HepG2 (cell line): ENCODE data around the gene HSD17B2. TPM values are rescaled to one million over a fixed set of nuclear protein-coding genes. Genes with fewer than 3 reads are reported as not detected.

ENCODE experiments used
- ATAC-seq: fragments of 200-7000 bp; cut with Tn5 transposase; 3 replicates; pipeline ENCODE4 v1.9.1; 2020; ENCODE audit warnings: mild to moderate bottlenecking, moderate library complexity
- BruUV-seq: library from RNA; stranded (reverse); fragments of 400-500 nt; replicated peaks from 2 replicates; lab custom pipeline; 2021; lab: Mats Ljungman, UMichigan
- CTCF ChIA-PET: fragments of 300-600 bp; formaldehyde crosslinking; extraction: SDS; loops from one replicate; lab custom pipeline; 2021; ENCODE audit warnings: low total read pairs, inconsistent platforms, low intra/inter-chr PET ratio; lab: Yijun Ruan, JAX
- POLR2A ChIA-PET: fragments of 350-600 bp; sonication (Branson Sonifier 250); formaldehyde crosslinking; loops from one replicate; lab custom pipeline; 2020; ENCODE audit warnings: antibody characterized with exemption, inconsistent platforms; lab: Yijun Ruan, JAX
- DNase-seq: peaks from one replicate; pipeline ENCODE4 v3.0.0-alpha.2; 2015; ENCODE audit warnings: low spot score
- FAIRE-seq: peaks from 3 replicates; lab custom pipeline; 2011; peaks lifted over from hg19 to GRCh38; lab: Jason Lieb, UNC
- H2AFZ ChIP-seq: one replicate; pipeline ENCODE4 v1.6.1; 2011; ENCODE audit warnings: low read length, inconsistent platforms
- H3K27ac ChIP-seq: fragments of 300-600 bp; 3 replicates; pipeline ENCODE4 v1.8.0; 2011; ENCODE audit warnings: mixed run types, mild to moderate bottlenecking, mixed read lengths, low read length, inconsistent platforms; ENCODE audit not compliant: insufficient read depth; ENCODE audit errors: extremely low read length
- H3K27me3 ChIP-seq, 2 experiments: fragments of 200-600 bp in 1 of 2; 2 replicates in 1 of 2; 3 replicates in 1 of 2; pipeline versions ENCODE4 v1.6.0 to v1.8.0; 2011; ENCODE audit warnings: low read length in 2 of 2, mild to moderate bottlenecking in 2 of 2, moderate library complexity in 2 of 2, inconsistent platforms in 1 of 2; ENCODE audit not compliant: insufficient read depth in 2 of 2, control insufficient read depth in 1 of 2
- H3K36me3 ChIP-seq, 2 experiments: fragments of 200-600 bp in 1 of 2; replicated peaks in 1 of 2; 2 replicates in 1 of 2; 3 replicates in 1 of 2; pipeline versions ENCODE4 v1.5.1 to v1.8.0; 2011; ENCODE audit warnings: low read length in 2 of 2, inconsistent platforms in 1 of 2; ENCODE audit not compliant: insufficient read depth in 2 of 2, control insufficient read depth in 1 of 2
- H3K4me1 ChIP-seq: 2 replicates; pipeline ENCODE4 v1.5.1; 2012; ENCODE audit warnings: low read length, inconsistent platforms; ENCODE audit not compliant: insufficient read depth
- H3K4me2 ChIP-seq: 2 replicates; pipeline ENCODE4 v1.6.0; 2011; ENCODE audit warnings: low read depth, low read length, inconsistent platforms
- H3K4me3 ChIP-seq, 3 experiments: fragments of 200-600 bp in 1 of 3; sonication (generic), shearing (Covaris generic) in 1 of 3; replicated peaks in 1 of 3; 2 replicates each; pipeline ENCODE4 v1.5.1; 2011 to 2016; ENCODE audit warnings: low read length in 3 of 3, inconsistent platforms in 2 of 3, low read depth in 2 of 3, mild to moderate bottlenecking in 2 of 3, control low read depth in 1 of 3, mixed read lengths in 1 of 3; ENCODE audit not compliant: insufficient read depth in 1 of 3
- H3K79me2 ChIP-seq: one replicate; pipeline ENCODE4 v1.6.1; 2011; ENCODE audit warnings: low read length, inconsistent platforms; ENCODE audit not compliant: insufficient read depth
- H3K9ac ChIP-seq: 2 replicates; pipeline ENCODE4 v1.6.0; 2011; ENCODE audit warnings: mild to moderate bottlenecking, low read depth, low read length, inconsistent platforms; ENCODE audit not compliant: insufficient read depth
- H3K9me3 ChIP-seq: 2 replicates; pipeline ENCODE4 v1.5.1; 2012; ENCODE audit warnings: mild to moderate bottlenecking, low read length
- H4K20me1 ChIP-seq: 2 replicates; pipeline ENCODE4 v1.6.0; 2011; ENCODE audit warnings: inconsistent platforms, mild to moderate bottlenecking, low read length, moderate library complexity; ENCODE audit not compliant: insufficient read depth
- ARNTL ChIP-seq: sonication (generic); formaldehyde crosslinking; IDR thresholded peaks from 2 replicates; pipeline ENCODE4 v1.4.0; 2020; ENCODE audit warnings: mild to moderate bottlenecking, missing genetic modification reagents
- GFI1 ChIP-seq: sonication (generic); formaldehyde crosslinking; IDR thresholded peaks from 2 replicates; pipeline ENCODE4 v1.5.0; 2020; ENCODE audit warnings: missing genetic modification reagents, mild to moderate bottlenecking, borderline replicate concordance
- HINFP ChIP-seq: sonication (generic); formaldehyde crosslinking; IDR thresholded peaks from 2 replicates; pipeline ENCODE4 v1.4.0; 2020; ENCODE audit warnings: low read depth, mild to moderate bottlenecking, missing genetic modification reagents
- KLF15 ChIP-seq: sonication (generic); formaldehyde crosslinking; IDR thresholded peaks from 2 replicates; pipeline ENCODE4 v1.8.1; 2023; ENCODE audit warnings: borderline replicate concordance, mild to moderate bottlenecking, inconsistent platforms, missing genetic modification reagents, mixed read lengths
- MAFF ChIP-seq: IDR thresholded peaks from 2 replicates; pipeline ENCODE4 v1.6.1; 2011; ENCODE audit warnings: low read depth, low read length, improper control_type of control experiment
- PAWR ChIP-seq: sonication (generic); formaldehyde crosslinking; IDR thresholded peaks from 2 replicates; pipeline ENCODE4 v1.4.0; 2020; ENCODE audit warnings: missing genetic modification reagents, mild to moderate bottlenecking, borderline replicate concordance
- RBAK ChIP-seq: sonication (generic); formaldehyde crosslinking; IDR thresholded peaks from 2 replicates; pipeline ENCODE4 v1.5.1; 2020; ENCODE audit warnings: mild to moderate bottlenecking, missing genetic modification reagents
- SP140L ChIP-seq: sonication (generic); formaldehyde crosslinking; IDR thresholded peaks from 2 replicates; pipeline ENCODE4 v1.4.0; 2020; ENCODE audit warnings: missing genetic modification reagents, borderline replicate concordance
- TRAFD1 ChIP-seq: sonication (generic); formaldehyde crosslinking; IDR thresholded peaks from 2 replicates; pipeline ENCODE4 v1.5.1; 2020; ENCODE audit warnings: missing genetic modification reagents, mild to moderate bottlenecking, borderline replicate concordance
- ZNF549 ChIP-seq: sonication (generic); formaldehyde crosslinking; IDR thresholded peaks from 2 replicates; pipeline ENCODE4 v1.5.0; 2020; ENCODE audit warnings: missing genetic modification reagents
- ZNF703 ChIP-seq: sonication (generic); formaldehyde crosslinking; IDR thresholded peaks from 2 replicates; pipeline ENCODE4 v1.5.1; 2020; ENCODE audit warnings: missing genetic modification reagents, mild to moderate bottlenecking, moderate library complexity, borderline replicate concordance
- ZNF782 ChIP-seq: sonication (generic); formaldehyde crosslinking; IDR thresholded peaks from 2 replicates; pipeline ENCODE4 v1.4.0; 2020; ENCODE audit warnings: missing genetic modification reagents, mild to moderate bottlenecking, borderline replicate concordance
- WGBS: methylation state at CpG from one replicate; pipeline ENCODE4 v1.1.6; 2017; ENCODE audit warnings: low lambda C conversion rate; 5-methylcytosine and 5-hydroxymethylcytosine counted together
- in situ Hi-C: cut with HindIII; loops from 2 replicates; pipeline ENCODE4 v1.10.0; 2017; ENCODE audit warnings: low pct_unique_long_range_greater_than_20kb; ENCODE audit not compliant: extremely low pct_ligation_motif_present
- intact Hi-C: fragments of 100-400 bp; cut with micrococcal nuclease; formaldehyde crosslinking; loops from one replicate; pipeline ENCODE4 v1.10.0; 2022; ENCODE audit not compliant: unreplicated experiment
- polyA plus RNA-seq, 8 experiments: library from polyadenylated mRNA; depleted of rRNA in 3 of 8; stranded (reverse) in 7 of 8; unstranded in 1 of 8; fragments of >200 nt; fragmentation: Illumina TruSeq in 4 of 8; extraction: Trizol in 4 of 8; gene quantifications; 2 replicates each; pipeline versions ENCODE4 v1.2.1 to v1.2.3, GENCODE V29; 2011 to 2016; ENCODE audit warnings: low read depth in 4 of 8, missing spikeins in 1 of 8, mixed read lengths in 1 of 8; ENCODE audit not compliant: insufficient read depth in 1 of 8
- total RNA-seq, 5 experiments: library from RNA; depleted of rRNA; stranded (reverse); fragments of >200 nt; fragmentation: Illumina TruSeq; extraction: Trizol; gene quantifications; 2 replicates each; pipeline ENCODE4 v1.2.3, GENCODE V29; 2016; ENCODE audit warnings: low read depth in 1 of 5

HSD17B2 gene
- total and polyA plus RNA-seq, 2 of the 13 experiments (the other 11 are each of a cell fraction or from before 2014, with no cell fraction given): 26.3 to 69.3 TPM

GRCh38 chr16:82013139-82013538 is 21.9 kb upstream of the HSD17B2 start:
- ATAC-seq: no peak
- Histone ChIP-seq H2AFZ (no peak overlapping the region), H3K4me2 (no peak overlapping the region), H3K27ac (no peak overlapping the region), H3K79me2 (no peaks in the 10 kb centered on the region), H4K20me1 (no peaks in the 10 kb centered on the region), H3K9ac (no peak overlapping the region), H3K36me3 (no peaks in the 10 kb centered on the region), H3K4me1 (no peaks in the 10 kb centered on the region; the same call in 1 of the 2 replicates), H3K9me3 (peaks cover 27% of the 10 kb centered on the region)
- no peak for DNase-seq
- no TSS peak for BruUV-seq
- no peak for FAIRE-seq
- TF ChIP-seq RBAK (CRISPR knock-in tag): no peak
- no peak for TF ChIP-seq KLF15
- TF ChIP-seq HINFP: no peak
- TF ChIP-seq ZNF782 (CRISPR knock-in tag): no peak
- no peak for TF ChIP-seq TRAFD1 (CRISPR knock-in tag)
- TF ChIP-seq ARNTL (CRISPR knock-in tag): no peak
- TF ChIP-seq GFI1 (CRISPR knock-in tag): no peak
- TF ChIP-seq ZNF703 (CRISPR knock-in tag): no peak
- TF ChIP-seq SP140L (CRISPR knock-in tag): no peak
- no peak for TF ChIP-seq ZNF549 (CRISPR knock-in tag)
- TF ChIP-seq MAFF: no peak
- no peak for TF ChIP-seq PAWR (CRISPR knock-in tag)
- TF ChIP-seq, all 625 proteins: peak for 0
- Histone ChIP-seq H3K4me3 (no peak overlapping the region), H3K27me3 (peaks cover 0 to 11% of the 10 kb centered on the region in 2 experiments; a peak in 2 of 5 replicates)
- CTCF ChIA-PET: no interaction called here
- intact Hi-C loops: no loop called here
- WGBS: 8% methylated on average over 2 of the region's 2 CpGs
- in situ Hi-C loops: no loop called here
- POLR2A ChIA-PET: no interaction called here
